SU-DHL-6 (cell line): ENCODE measurements around the gene PHACTR1.

Experiments used
- H2AFZ ChIP-seq: fragments of 200-600 bp; sonication (generic); 2 replicates; pipeline ENCODE4 v1.6.1; 2014; ENCODE audit warnings: low read depth, mild to moderate bottlenecking, moderate library complexity, mixed read lengths, antibody characterized with exemption, low read length; ENCODE audit not compliant: severe bottlenecking
- H3F3A ChIP-seq: fragments of 200-600 bp; shearing (Covaris generic); 2 replicates; pipeline ENCODE4 v1.6.0; 2016; ENCODE audit warnings: antibody characterized with exemption, mild to moderate bottlenecking; ENCODE audit not compliant: insufficient read depth
- H3K27ac ChIP-seq: fragments of 200-600 bp; sonication (generic); 2 replicates; pipeline ENCODE4 v1.5.1; 2016; ENCODE audit warnings: low read depth, mild to moderate bottlenecking, low read length, moderate library complexity, mixed read lengths
- H3K27me3 ChIP-seq: fragments of 200-600 bp; sonication (generic), shearing (Covaris generic); 2 replicates; pipeline ENCODE4 v1.6.0; 2014; ENCODE audit warnings: mild to moderate bottlenecking, low read length
- H3K36me3 ChIP-seq: fragments of 200-600 bp; sonication (generic); 2 replicates; pipeline ENCODE4 v1.6.1; 2014; ENCODE audit warnings: mild to moderate bottlenecking, low read length, mixed read lengths
- H3K4me2 ChIP-seq: fragments of 300-600, 200-600 bp; shearing (Covaris generic), sonication (generic); 2 replicates; pipeline ENCODE4 v1.6.0; 2014; ENCODE audit warnings: low read length, low read depth, mild to moderate bottlenecking; ENCODE audit not compliant: poor library complexity, severe bottlenecking
- H3K4me3 ChIP-seq: fragments of 200-600 bp; sonication (generic); 2 replicates; pipeline ENCODE4 v1.5.1; 2014; ENCODE audit warnings: antibody characterized with exemption, low read length, mild to moderate bottlenecking, mixed read lengths; ENCODE audit not compliant: insufficient read depth, poor library complexity, severe bottlenecking
- H3K79me2 ChIP-seq: fragments of 200-600 bp; sonication (generic); 2 replicates; pipeline ENCODE4 v1.6.1; 2014; ENCODE audit warnings: mild to moderate bottlenecking, low read length, moderate library complexity; ENCODE audit not compliant: insufficient read depth
- H3K9ac ChIP-seq: fragments of 200-600 bp; sonication (generic); 2 replicates; pipeline ENCODE4 v1.7.0; 2014; ENCODE audit warnings: mild to moderate bottlenecking, low read length
- H3K9me2 ChIP-seq: fragments of 200-600 bp; sonication (generic); replicated peaks from 2 replicates; pipeline ENCODE4 v1.6.1; 2014; ENCODE audit warnings: low read length; ENCODE audit not compliant: insufficient read depth
- H3K9me3 ChIP-seq: fragments of 200-600 bp; sonication (generic); 2 replicates; pipeline ENCODE4 v1.6.1; 2014; ENCODE audit warnings: low read length, mixed read lengths; ENCODE audit not compliant: insufficient read depth
- H4K20me1 ChIP-seq: fragments of 200-600 bp; sonication (generic); 2 replicates; pipeline ENCODE4 v1.6.1; 2014; ENCODE audit warnings: low read depth, mild to moderate bottlenecking, antibody characterized with exemption, low read length, moderate library complexity, mixed read lengths
- CTCF ChIP-seq: fragments of 200-600 bp; sonication (generic); IDR thresholded peaks from one replicate; pipeline ENCODE4 v1.5.1; 2017; ENCODE audit warnings: antibody characterized with exemption, mild to moderate bottlenecking, low read length, moderate library complexity; ENCODE audit not compliant: insufficient read depth, poor library complexity, severe bottlenecking
- EZH2phosphoT487 ChIP-seq: fragments of 200-600 bp; sonication (generic), shearing (Covaris generic); conservative IDR thresholded peaks from 2 replicates; pipeline ENCODE4 v1.6.1; 2018; ENCODE audit warnings: mild to moderate bottlenecking, antibody characterized with exemption, low read length, moderate library complexity, mixed read lengths

PHACTR1 gene

GRCh38 chr6:13296536-13296997 is 580.0 kb downstream of the PHACTR1 start:
- Histone ChIP-seq H3K27me3 (no peaks in the 10 kb centered on the region), H3K9ac (no peak overlapping the region), H3K79me2 (no peaks in the 10 kb centered on the region), H3K27ac (no peak overlapping the region), H3K9me3 (no peaks in the 10 kb centered on the region), H3K4me2 (peak overlapping the region; percentile 0), H3K4me3 (no peak overlapping the region), H3F3A (peaks cover 14% of the 10 kb centered on the region), H4K20me1 (peaks cover 6% of the 10 kb centered on the region; the same call in 1 of the 2 replicates), H3K9me2 (no peaks in the 10 kb centered on the region), H2AFZ (no peak overlapping the region), H3K36me3 (no peaks in the 10 kb centered on the region)
- TF ChIP-seq CTCF (no peak), EZH2phosphoT487 (no peak)

- Histone ChIP-seq H4K20me1 (peaks cover 6% of the 10 kb centered on the region; the same call in 1 of the 2 replicates), H3K27me3 (no peaks in the 10 kb centered on the region), H3K9ac (no peak overlapping the region), H3F3A (peaks cover 14% of the 10 kb centered on the region), H3K27ac (no peak overlapping the region), H3K4me3 (no peak overlapping the region), H3K79me2 (no peaks in the 10 kb centered on the region), H3K36me3 (no peaks in the 10 kb centered on the region), H3K9me3 (no peaks in the 10 kb centered on the region), H3K9me2 (no peaks in the 10 kb centered on the region), H3K4me2 (no peak overlapping the region), H2AFZ (no peak overlapping the region)
- TF ChIP-seq EZH2phosphoT487 = no peak
Measured at GRCh38 chr6:13297391-13297790, 580.8 kb downstream of the PHACTR1 start.

- Histone ChIP-seq H3K79me2 (no peaks in the 10 kb centered on the region), H3K9me3 (no peaks in the 10 kb centered on the region), H3K4me3 (no peak overlapping the region), H3K9me2 (no peaks in the 10 kb centered on the region), H2AFZ (no peak overlapping the region), H3K27ac (peak overlapping the region; percentile 67), H3F3A (peaks cover 16% of the 10 kb centered on the region), H3K9ac (no peak overlapping the region), H3K36me3 (no peaks in the 10 kb centered on the region), H4K20me1 (peaks cover 6% of the 10 kb centered on the region; the same call in 1 of the 2 replicates), H3K27me3 (no peaks in the 10 kb centered on the region), H3K4me2 (no peak overlapping the region)
- TF ChIP-seq CTCF (no peak), EZH2phosphoT487 (no peak)
Measured at GRCh38 chr6:13298446-13298845, 581.9 kb downstream of the PHACTR1 start.

- no peaks in the 10 kb centered on the region for H3K79me2 ChIP-seq
- no peak overlapping the region for H2AFZ ChIP-seq
- no peaks in the 10 kb centered on the region for H3K27me3 ChIP-seq
- H3K9ac ChIP-seq = no peak overlapping the region
- no peak for TF ChIP-seq EZH2phosphoT487
- no peaks in the 10 kb centered on the region for H3K9me2 ChIP-seq
- peaks cover 26% of the 10 kb centered on the region for H3F3A ChIP-seq
- H3K36me3 ChIP-seq = no peaks in the 10 kb centered on the region
- H3K4me3 ChIP-seq = no peak overlapping the region
- peak overlapping the region; percentile 67 for H3K27ac ChIP-seq
- peaks cover 10% of the 10 kb centered on the region; the same call in 1 of the 2 replicates for H4K20me1 ChIP-seq
- no peaks in the 10 kb centered on the region for H3K9me3 ChIP-seq
- H3K4me2 ChIP-seq = peak overlapping the region; percentile 28
Measured at GRCh38 chr6:13299403-13299821, 582.8 kb downstream of the PHACTR1 start.
